Measurements from ENCODE around the gene COL4A5. TPM values are rescaled to one million over a fixed set of nuclear protein-coding genes. Genes with fewer than 3 reads are reported as not detected.

COL4A5 gene
- total RNA-seq, 1 donor from 2014 or later = 111 TPM

- peak within 1 kb of the TSS; percentile 91 for H3K27ac Mint-ChIP-seq (ENCODE audit: unreplicated experiment)
- peak; percentile 32 for DNase-seq (ENCODE audit: low read depth, low spot score)
These were observed 1.5 kb upstream of the COL4A5 start, which contains the start of gene COL4A6 for GRCh38 chrX:108438110-108438623. COL4A6 (minus strand) TSS chrX:108438422; CDS start chrX:108438196, 226 bp downstream.

DNA sequence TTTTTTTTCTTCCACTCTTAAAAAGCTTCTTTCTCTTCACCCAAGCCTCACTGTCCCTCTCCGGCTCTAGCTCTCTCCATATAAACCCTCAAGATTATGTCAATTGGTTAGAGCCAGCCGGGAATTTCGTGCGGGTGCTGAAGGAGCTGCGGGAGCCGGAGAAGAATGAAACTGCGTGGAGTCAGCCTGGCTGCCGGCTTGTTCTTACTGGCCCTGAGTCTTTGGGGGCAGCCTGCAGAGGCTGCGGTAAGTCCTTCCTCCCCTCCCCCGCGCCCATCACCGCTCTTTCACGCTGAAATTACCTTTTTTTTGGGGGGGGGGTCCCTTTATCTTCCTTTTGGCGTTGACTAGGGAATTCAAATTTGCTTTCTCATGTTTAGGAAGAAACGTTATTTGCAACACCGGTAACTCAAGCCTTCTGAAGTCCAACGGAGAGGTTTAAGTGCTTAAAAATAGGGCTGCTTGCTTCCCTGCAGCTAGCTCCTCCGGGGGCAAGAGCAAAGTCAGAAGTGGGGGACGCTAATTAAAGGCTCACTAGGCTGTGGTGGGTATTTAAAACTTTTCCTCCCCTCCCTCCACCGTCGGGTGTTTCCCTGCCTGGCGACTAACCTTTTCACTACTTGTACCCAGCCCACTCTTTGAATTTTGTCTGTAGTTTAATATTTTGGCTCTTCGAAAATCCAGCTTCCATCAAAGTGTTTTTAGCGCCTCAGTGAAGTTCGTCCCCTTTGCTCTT is 491 bp downstream of the COL4A5 start:
- DNase-seq (ENCODE audit: low read depth, low spot score) = peak; percentile 31
- Mint-ChIP-seq H3K27me3 (ENCODE audit: low read depth) (peaks cover 6% of the 10 kb centered on the region), H3K4me1 (peaks cover 64% of the 10 kb centered on the region), H3K4me3 (peak overlapping the region; percentile 98), H3K27ac (ENCODE audit: unreplicated experiment) (peak overlapping the region; percentile 91), H3K9me3 (peaks cover 2% of the 10 kb centered on the region), H3K36me3 (ENCODE audit: low read depth) (peaks cover 10% of the 10 kb centered on the region)
- TF ChIP-seq CTCF (conservative IDR thresholded peaks at IDR 0.05) = no peak

More at GRCh38 chrX:108438110-108438623, 1.5 kb upstream of the COL4A5 start, which contains the start of gene COL4A6:
- peaks cover 6% of the 10 kb centered on the region for H3K27me3 Mint-ChIP-seq (ENCODE audit: low read depth)
- H3K9me3 Mint-ChIP-seq = no peaks in the 10 kb centered on the region
- peaks cover 63% of the 10 kb centered on the region for H3K4me1 Mint-ChIP-seq
- no peak for TF ChIP-seq CTCF (conservative IDR thresholded peaks at IDR 0.05)
- H3K36me3 Mint-ChIP-seq (ENCODE audit: low read depth) = peaks cover 3% of the 10 kb centered on the region
- H3K4me3 Mint-ChIP-seq = peak within 1 kb of the TSS; percentile 98

GRCh38 chrX:108442901-108443464 is 3.3 kb downstream of the COL4A5 start:
- DNase-seq (ENCODE audit: low read depth, low spot score) = no peak
- H3K4me1 Mint-ChIP-seq = peaks cover 45% of the 10 kb centered on the region
- peaks cover 20% of the 10 kb centered on the region for H3K36me3 Mint-ChIP-seq (ENCODE audit: low read depth)
- no peaks in the 10 kb centered on the region for H3K27me3 Mint-ChIP-seq (ENCODE audit: low read depth)
- no peak for TF ChIP-seq CTCF (conservative IDR thresholded peaks at IDR 0.05)
- H3K4me3 Mint-ChIP-seq = peak overlapping the region; percentile 62
- H3K27ac Mint-ChIP-seq (ENCODE audit: unreplicated experiment) = no peak overlapping the region
- H3K9me3 Mint-ChIP-seq = peaks cover 2% of the 10 kb centered on the region

DNA sequence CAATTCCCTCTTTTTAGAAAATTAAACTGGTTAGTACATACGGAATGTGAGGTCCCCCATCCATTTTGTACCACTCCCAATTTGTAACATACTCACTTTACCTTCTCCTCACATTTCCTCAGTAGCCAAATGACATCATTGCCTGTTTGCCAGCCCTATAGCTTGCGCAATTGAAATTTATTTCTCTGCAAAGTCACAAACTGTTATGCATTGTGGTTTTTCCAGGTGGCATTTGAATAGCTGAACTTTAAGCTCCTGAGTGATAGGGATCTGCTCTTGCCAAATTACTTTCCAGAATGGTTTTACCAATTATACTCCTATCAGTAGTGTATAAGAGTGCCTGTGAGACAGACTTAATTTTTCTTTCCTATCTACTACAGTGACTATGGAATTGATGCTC is 7.7 kb downstream of the COL4A5 start:
- TF ChIP-seq CTCF (conservative IDR thresholded peaks at IDR 0.05) = no peak
- Mint-ChIP-seq H3K9me3 (peaks cover 6% of the 10 kb centered on the region), H3K27me3 (ENCODE audit: low read depth) (no peaks in the 10 kb centered on the region), H3K27ac (ENCODE audit: unreplicated experiment) (no peak overlapping the region), H3K4me1 (peaks cover 14% of the 10 kb centered on the region), H3K4me3 (no peak overlapping the region), H3K36me3 (ENCODE audit: low read depth) (peaks cover 31% of the 10 kb centered on the region)
- no peak for DNase-seq (ENCODE audit: low read depth, low spot score)

GRCh38 chrX:108453841-108454240 is 14.2 kb downstream of the COL4A5 start:
- TF ChIP-seq CTCF (conservative IDR thresholded peaks at IDR 0.05) = no peak
- H3K4me3 Mint-ChIP-seq = no peak overlapping the region
- DNase-seq (ENCODE audit: low read depth, low spot score) = no peak
- H3K27me3 Mint-ChIP-seq (ENCODE audit: low read depth) = no peaks in the 10 kb centered on the region
- H3K27ac Mint-ChIP-seq (ENCODE audit: unreplicated experiment) = no peak overlapping the region
- no peaks in the 10 kb centered on the region for H3K4me1 Mint-ChIP-seq
- H3K9me3 Mint-ChIP-seq = peaks cover 5% of the 10 kb centered on the region
- H3K36me3 Mint-ChIP-seq (ENCODE audit: low read depth) = peaks cover 21% of the 10 kb centered on the region

Measured in neural crest cell (in vitro differentiated cells).